ENCODE measurements around the gene SBF2.
"Not testable (repeated sequence)": the region's sequence is repeated elsewhere in the genome, so short reads cannot be mapped to it uniquely, and the experiment has no call there.

The SBF2 gene

DNA sequence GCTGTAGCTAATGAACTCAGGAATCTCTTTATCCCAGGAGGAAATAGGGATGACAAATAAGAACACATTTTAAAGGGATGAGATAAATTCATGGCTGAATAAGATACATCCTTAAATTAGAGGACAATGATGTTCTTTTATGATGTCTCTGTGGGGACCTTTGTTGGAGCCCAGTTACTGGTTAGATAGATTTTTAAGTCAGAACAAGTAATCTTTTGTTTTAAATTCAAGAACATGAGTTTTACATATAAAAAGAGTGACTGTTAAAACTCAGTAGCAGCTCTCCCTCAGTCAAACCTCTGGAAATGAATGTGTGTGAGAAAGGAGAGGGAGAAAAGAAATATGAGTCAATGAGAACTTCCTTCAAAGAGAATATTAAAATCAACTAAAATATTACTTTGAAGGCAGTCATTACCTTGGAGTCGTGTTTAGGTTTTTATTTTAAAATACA, 388.5 kb downstream of the SBF2 start:
- TF ChIP-seq ZNF274 (IDR thresholded peaks at IDR 0.05; ENCODE audit: low read depth, low read length) = no peak
- H3K4me3 ChIP-seq (ENCODE audit: low read length) = no peak overlapping the region

DNA sequence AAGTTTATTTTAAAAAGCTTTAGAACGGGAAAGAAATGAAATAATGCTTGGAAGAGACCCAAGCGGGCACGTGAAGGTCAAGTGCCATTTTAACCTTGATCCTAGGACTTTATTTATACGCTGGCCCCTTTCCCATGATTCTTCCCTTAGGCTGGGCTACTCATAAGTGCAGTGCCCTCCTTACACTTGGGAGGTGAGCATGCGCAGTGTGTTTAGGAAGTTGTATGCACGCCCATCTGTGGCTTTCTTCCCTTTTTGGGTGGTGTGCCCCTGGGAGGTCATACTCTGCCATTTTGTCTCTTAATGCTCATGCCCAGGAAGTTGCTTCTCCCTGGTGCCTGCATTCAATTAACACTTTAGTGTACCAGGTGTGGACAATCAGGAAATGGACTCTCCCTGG, 390.4 kb downstream of the SBF2 start:
- TF ChIP-seq ZNF274 (IDR thresholded peaks at IDR 0.05; ENCODE audit: low read depth, low read length) = no peak
- no peak overlapping the region for H3K4me3 ChIP-seq (ENCODE audit: low read length)

DNA sequence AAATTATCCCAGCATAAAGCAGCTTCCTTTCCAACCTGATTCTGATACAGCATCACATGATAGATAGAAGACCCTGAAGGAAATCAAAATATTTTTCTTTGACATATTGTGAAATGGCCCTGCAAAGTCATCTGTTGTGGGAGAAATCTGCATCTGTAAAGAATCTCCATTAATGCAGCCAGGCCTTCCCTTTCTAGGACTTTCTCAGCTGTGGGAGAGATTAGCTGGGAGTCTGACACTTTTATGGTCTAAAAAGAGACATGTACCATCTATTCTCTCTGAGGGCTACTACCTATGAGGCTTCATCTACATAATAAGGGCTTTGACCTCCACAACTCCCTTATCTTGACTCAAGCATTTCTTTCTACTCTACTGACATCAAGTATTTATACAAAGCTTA, 392.1 kb downstream of the SBF2 start:
- no peak for TF ChIP-seq ZNF274 (IDR thresholded peaks at IDR 0.05; ENCODE audit: low read depth, low read length)
- H3K4me3 ChIP-seq (ENCODE audit: low read length) = no peak overlapping the region

DNA sequence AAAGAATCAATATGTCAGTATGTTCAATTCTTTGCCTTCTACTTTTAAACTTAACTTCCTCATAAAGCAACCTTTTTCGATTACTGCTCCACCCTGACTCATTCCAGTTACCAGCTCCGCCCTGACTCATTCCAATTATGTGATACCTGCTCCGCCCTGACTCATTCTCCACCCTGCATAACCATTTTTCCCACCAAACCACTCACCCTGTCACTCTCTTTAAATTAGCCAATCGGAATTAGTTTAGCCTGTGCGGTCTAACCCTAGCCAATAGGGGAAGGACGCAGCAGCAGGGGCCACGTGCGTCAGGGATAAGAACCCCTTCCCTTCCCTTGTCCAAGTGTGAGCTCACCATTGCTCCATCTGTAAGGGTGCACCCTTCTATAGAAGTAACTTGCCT, 393.8 kb downstream of the SBF2 start:
- H3K4me3 ChIP-seq (ENCODE audit: low read length) = not testable (repeated sequence)

DNA sequence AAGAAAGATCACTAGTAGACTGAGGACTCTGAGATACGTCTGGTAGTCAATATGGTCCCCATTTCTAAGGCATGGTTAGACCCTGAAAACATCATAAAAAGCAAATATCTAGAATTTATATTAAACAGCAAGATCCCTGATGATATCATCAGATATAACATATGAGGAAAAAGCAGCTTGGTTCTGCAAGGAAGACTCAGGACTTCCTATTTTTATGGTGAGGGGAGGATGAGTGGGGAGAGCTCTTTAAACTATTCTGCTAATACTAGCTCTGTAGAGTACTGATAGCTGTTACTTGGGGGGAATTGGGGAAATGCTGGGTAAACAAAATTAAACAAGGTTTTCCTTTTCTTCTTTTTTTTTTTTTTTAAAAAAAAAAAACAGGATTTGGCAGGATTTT, 394.3 kb downstream of the SBF2 start:
- no peak overlapping the region for H3K4me3 ChIP-seq (ENCODE audit: low read length)
- TF ChIP-seq ZNF274 (IDR thresholded peaks at IDR 0.05; ENCODE audit: low read depth, low read length) = no peak

DNA sequence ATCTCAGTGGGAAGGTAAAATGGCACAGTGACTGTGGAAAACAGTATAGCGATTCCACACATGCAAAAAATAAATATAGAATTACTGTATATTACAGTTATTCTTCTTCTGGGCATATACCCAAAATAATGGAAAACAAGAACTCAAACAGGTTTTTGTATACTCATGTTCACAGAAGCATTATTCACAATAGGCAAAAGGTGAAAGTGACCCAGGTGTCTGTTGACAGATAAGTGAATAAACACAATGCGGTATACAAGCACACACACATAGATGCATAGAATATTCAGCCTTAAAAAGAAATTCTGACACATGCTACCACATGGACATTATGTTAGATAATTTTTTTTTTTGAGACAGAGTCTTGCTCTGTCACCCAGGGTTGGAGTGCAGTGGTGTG, 397.1 kb downstream of the SBF2 start:
- H3K4me3 ChIP-seq (ENCODE audit: low read length) = no peak overlapping the region

DNA sequence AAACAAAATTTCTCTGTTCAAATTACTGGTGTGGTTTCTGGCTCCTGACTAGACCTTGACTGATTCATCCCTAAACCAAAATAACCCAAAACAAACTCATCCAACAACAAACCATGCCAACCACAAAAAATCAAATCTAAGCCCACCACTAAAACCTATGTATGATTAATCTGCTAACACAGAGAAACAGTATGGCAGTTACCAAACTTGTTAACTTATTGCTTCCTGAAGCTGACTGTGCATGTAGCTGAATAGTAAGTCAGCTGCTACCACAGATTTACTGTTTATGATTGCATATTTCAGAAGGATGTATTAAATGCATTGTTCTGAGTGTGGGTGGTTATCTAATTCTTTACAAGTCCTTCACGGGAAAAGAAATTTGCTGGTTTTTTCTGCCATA, 399.0 kb downstream of the SBF2 start:
- no peak for TF ChIP-seq ZNF274 (IDR thresholded peaks at IDR 0.05; ENCODE audit: low read depth, low read length)
- no peak overlapping the region for H3K4me3 ChIP-seq (ENCODE audit: low read length)

More for the DNA sequence above, 397.1 kb downstream of the SBF2 start:
- no peak for TF ChIP-seq ZNF274 (IDR thresholded peaks at IDR 0.05; ENCODE audit: low read depth, low read length)

DNA sequence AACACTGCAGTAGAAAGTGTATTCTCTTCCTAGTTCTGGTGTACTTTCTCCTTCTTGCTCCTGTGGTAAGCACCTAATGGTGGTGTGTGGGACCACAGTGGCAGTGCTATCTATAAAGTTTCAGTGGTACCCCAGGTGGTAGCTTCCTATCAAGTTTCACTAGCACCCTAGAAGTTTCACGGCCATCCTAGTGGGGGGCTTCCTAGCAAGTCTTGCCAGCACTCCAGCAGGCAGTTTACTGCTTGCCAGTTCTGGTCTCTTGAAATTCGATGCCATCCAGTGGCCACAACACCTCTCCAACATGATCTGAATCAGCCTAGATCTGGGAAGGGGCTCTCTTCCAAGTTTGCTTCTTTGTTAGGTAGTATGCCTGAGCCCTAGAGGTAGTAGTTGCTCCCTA, 400.5 kb downstream of the SBF2 start:
- no peak for TF ChIP-seq ZNF274 (IDR thresholded peaks at IDR 0.05; ENCODE audit: low read depth, low read length)
- no peak overlapping the region for H3K4me3 ChIP-seq (ENCODE audit: low read length)

DNA sequence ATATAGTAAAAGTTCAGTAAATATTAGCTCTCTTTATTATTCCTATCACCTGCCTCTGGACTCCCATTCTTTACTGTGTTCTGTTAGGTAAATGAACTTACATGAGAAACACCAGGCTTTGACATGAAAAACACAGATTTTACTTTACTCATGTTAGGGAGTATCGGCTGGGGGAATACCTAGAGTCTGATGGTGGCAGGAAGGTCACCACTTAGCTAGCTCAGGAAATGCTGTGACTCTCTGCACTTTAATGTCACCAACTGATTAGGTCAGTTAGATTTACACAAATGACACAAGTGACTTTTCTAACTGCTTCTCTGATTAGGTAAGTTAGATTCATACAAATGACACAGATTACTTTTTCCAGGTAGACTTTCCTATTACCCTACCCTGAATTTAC, 405.1 kb downstream of the SBF2 start:
- TF ChIP-seq ZNF274 (IDR thresholded peaks at IDR 0.05; ENCODE audit: low read depth, low read length) = no peak
- H3K4me3 ChIP-seq (ENCODE audit: low read length) = no peak overlapping the region

DNA sequence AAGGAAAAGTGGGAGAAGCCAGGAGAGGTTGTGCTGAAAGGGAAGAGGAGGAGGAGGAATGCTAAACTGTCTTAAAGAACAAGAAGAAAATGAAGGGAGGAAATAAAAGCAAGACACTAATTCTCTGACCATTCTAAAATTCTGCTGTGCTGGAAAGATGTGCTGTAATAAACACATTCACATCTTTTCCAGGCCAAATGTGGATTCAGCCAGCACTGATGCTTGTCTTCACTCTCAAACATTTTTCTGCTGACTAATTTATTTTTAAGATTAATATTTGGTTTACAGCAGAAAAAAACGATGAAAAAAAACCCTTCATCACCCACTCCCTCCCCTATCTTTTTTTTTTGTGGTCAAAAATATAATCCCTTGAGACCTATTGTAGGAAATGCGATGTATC, 406.5 kb downstream of the SBF2 start:
- H3K4me3 ChIP-seq (ENCODE audit: low read length) = no peak overlapping the region
- TF ChIP-seq ZNF274 (IDR thresholded peaks at IDR 0.05; ENCODE audit: low read depth, low read length) = no peak

DNA sequence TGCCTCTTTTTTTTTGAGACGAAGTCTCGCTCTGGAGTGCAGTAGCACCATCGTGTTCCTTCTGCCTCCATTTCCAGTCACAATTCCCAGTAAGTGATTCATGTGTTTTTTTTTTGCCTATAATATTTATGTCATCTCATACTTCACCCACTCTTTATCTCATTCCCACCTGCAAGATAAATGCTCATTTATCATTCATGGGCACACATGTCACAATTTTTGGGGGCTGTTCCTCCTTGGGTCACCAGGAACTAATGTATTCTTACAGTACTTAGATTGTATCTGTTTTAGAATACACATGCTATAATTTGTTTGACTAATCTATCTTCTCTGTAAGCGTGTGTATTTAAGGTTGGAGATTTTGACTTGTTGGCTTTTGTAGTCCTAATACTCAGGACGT, 407.4 kb downstream of the SBF2 start:
- no peak for TF ChIP-seq ZNF274 (IDR thresholded peaks at IDR 0.05; ENCODE audit: low read depth, low read length)
- H3K4me3 ChIP-seq (ENCODE audit: low read length) = no peak overlapping the region

DNA sequence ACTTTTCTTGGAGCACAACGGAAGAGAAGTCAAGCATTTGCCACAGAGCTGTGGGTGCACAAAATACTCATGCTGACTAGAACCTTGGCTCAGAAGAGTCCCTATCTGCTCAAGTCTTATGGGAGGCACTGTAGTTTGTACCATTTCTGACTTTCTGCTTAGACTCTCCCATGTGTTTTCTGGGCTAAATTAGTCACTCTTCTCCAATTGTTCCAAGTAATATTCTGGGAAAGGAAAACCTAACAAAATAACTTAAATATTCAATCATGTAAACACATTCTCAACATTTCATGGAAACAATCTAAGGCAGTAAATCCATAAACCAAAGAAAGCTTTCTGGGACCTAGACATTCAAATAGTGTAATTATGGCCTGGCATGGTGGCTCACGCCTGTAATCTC, 409.4 kb downstream of the SBF2 start:
- no peak for TF ChIP-seq ZNF274 (IDR thresholded peaks at IDR 0.05; ENCODE audit: low read depth, low read length)
- no peak overlapping the region for H3K4me3 ChIP-seq (ENCODE audit: low read length)

DNA sequence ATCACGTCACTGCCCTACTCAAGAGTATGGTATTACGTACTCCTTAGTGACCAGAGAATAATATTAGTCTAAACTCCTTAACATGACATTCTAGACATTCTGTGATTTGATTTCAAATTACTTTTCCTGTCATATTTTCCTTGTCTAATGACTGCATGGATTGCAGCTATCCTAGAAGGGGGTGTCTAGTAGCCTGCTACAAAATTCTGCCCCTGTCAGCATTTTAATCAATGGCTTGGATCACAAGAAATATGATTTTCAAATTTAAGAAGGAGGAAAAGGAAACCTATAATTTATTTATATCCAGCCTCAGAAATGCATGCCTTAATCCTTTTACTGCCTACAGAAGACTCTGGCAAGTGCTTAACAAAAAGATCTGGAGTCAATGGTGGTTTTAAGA, 413.4 kb downstream of the SBF2 start:
- H3K4me3 ChIP-seq (ENCODE audit: low read length) = no peak overlapping the region
- TF ChIP-seq ZNF274 (IDR thresholded peaks at IDR 0.05; ENCODE audit: low read depth, low read length) = no peak

DNA sequence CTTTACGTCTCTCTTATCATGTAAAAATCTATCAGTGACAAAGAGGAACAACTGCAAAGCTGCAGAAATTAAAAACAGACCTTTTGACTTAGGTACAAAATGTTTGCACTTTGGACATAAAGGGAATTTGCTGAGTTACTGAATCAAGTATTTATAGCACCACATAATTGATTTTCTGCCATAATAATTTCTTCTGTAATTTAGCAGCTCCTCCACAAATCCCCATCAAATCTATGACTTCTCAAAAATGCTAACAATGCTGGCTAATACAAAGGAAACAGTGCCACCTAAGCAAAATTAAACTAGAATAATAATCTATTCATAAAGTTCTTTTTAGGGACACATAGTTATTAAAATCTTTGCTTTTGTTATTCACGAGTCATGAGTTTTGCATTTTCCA, 415.1 kb downstream of the SBF2 start:
- no peak for TF ChIP-seq ZNF274 (IDR thresholded peaks at IDR 0.05; ENCODE audit: low read depth, low read length)
- H3K4me3 ChIP-seq (ENCODE audit: low read length) = no peak overlapping the region

DNA sequence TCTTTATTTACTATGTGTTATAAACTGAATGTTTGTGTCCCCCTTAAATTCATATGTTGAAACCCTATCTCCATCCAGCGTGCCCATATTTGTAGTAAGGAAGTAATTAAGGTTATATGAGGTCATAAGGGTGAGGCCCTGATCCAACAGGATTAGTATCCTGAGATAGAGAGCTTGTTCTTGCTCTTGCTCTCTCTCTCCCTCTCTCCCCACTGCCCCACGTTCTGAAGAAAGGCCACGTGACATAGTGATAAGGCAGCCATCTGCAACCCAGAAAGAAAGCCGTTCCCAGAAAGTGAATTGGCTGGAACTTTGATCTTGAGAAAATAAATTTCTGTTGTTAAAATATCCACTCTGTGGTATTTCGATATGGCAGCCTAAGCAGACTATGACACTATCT, 417.7 kb downstream of the SBF2 start:
- no peak overlapping the region for H3K4me3 ChIP-seq (ENCODE audit: low read length)
- TF ChIP-seq ZNF274 (IDR thresholded peaks at IDR 0.05; ENCODE audit: low read depth, low read length) = no peak

DNA sequence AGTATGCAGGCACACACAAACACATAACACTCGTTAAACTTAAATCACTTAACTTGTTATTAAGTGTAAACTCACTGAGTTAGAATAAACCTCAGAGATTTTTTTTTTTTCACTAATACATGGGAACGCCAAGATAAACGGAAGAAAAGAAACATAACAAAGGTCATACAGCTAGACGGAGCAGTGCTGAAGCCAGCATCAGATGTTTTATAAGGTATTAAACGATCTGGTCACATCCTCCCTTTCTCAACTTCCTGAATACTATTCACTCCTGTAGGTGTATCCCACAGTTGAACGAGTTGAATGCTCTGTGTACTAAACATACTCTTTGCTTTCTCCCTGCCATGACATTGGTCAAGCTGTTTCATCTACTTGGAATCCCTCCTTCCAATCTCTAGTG, 418.2 kb downstream of the SBF2 start:
- no peak for TF ChIP-seq ZNF274 (IDR thresholded peaks at IDR 0.05; ENCODE audit: low read depth, low read length)

DNA sequence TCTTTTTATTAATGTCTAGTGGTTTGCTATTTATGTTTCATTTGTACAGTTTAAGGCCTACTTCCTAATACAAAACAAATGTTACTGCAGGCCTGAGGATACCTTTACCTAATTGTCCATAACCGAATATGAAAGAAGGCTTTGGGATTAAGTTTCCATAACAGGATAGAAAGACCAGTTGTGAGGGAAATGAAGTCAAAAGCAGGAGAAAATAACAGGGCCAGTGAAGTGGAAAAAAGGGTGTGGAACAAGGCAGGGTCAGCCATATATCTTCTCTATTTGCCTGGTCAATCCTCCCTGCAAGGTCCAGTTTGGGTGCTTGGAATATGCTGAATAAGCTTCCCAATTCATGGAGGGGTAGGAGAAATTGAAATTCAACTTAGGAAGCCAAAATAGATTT, 418.6 kb downstream of the SBF2 start:
- no peak for TF ChIP-seq ZNF274 (IDR thresholded peaks at IDR 0.05; ENCODE audit: low read depth, low read length)
- H3K4me3 ChIP-seq (ENCODE audit: low read length) = no peak overlapping the region

More for the DNA sequence above, 418.2 kb downstream of the SBF2 start:
- H3K4me3 ChIP-seq (ENCODE audit: low read length) = no peak overlapping the region
